ENCODE data around the gene LPAR5.

GRCh38 chr12:6613015-6613775 lies 22.6 kb downstream of the LPAR5 start:
- TF ChIP-seq CTCF (IDR thresholded peaks at IDR 0.05) (no peak), POLR2A (IDR thresholded peaks at IDR 0.05) (no peak)
